GM11168 (cell line): ENCODE data around the gene FANCM.

Source experiments
- in situ Hi-C: fragments of 300-500 bp; cut with MboI; formaldehyde crosslinking; loops from one replicate; pipeline ENCODE4 v1.12.0; 2022; ENCODE audit warnings: low sequenced_read_pairs; ENCODE audit not compliant: unreplicated experiment

FANCM gene

GRCh38 chr14:45135659-45136395 lies at the start of gene FANCM:
FANCM (plus strand) TSS chr14:45135930; CDS start chr14:45136032, 102 bp downstream.
- in situ Hi-C loops: no loop called here

- in situ Hi-C loops: no loop called here
These were observed 45.9 kb upstream of the FANCM start for GRCh38 chr14:45089813-45090212.

- in situ Hi-C loops: no loop called here
These were observed 44.0 kb upstream of the FANCM start for GRCh38 chr14:45091710-45092109.

- in situ Hi-C loops: no loop called here
These were observed 41.5 kb upstream of the FANCM start for GRCh38 chr14:45094275-45094674.

GRCh38 chr14:45095143-45095542 lies 40.6 kb upstream of the FANCM start:
- in situ Hi-C loops: no loop called here

- in situ Hi-C loops: no loop called here
These were observed 39.5 kb upstream of the FANCM start for GRCh38 chr14:45096218-45096617.

- in situ Hi-C loops: no loop called here
These were observed 31.9 kb upstream of the FANCM start for GRCh38 chr14:45103806-45104205.

GRCh38 chr14:45104561-45104960 lies 31.2 kb upstream of the FANCM start:
- in situ Hi-C loops: no loop called here

- in situ Hi-C loops: no loop called here
These were observed 22.6 kb upstream of the FANCM start for GRCh38 chr14:45112896-45113781.

- in situ Hi-C loops: no loop called here
These were observed 21.4 kb upstream of the FANCM start for GRCh38 chr14:45114327-45114726.

GRCh38 chr14:45118594-45118993 lies 17.1 kb upstream of the FANCM start:
- in situ Hi-C loops: no loop called here

- in situ Hi-C loops: no loop called here
These were observed 15.6 kb upstream of the FANCM start for GRCh38 chr14:45120096-45120495.

- in situ Hi-C loops: no loop called here
These were observed 12.5 kb upstream of the FANCM start for GRCh38 chr14:45123271-45123670.

GRCh38 chr14:45125754-45126153 lies 10.0 kb upstream of the FANCM start:
- in situ Hi-C loops: no loop called here

GRCh38 chr14:45128963-45129629 lies 6.6 kb upstream of the FANCM start:
- in situ Hi-C loops: no loop called here

- in situ Hi-C loops: no loop called here
These were observed 2.1 kb upstream of the FANCM start for GRCh38 chr14:45133683-45134050.

- in situ Hi-C loops: no loop called here
These were observed 1.4 kb upstream of the FANCM start, which contains the start of gene FKBP3 for GRCh38 chr14:45134051-45134958. FKBP3 (minus strand) TSS chr14:45134481; CDS start chr14:45134456, 25 bp downstream.

GRCh38 chr14:45135156-45135555 lies 574 bp upstream of the FANCM start:
- in situ Hi-C loops: no loop called here

GRCh38 chr14:45136399-45136798 lies 669 bp downstream of the FANCM start:
- in situ Hi-C loops: no loop called here

- in situ Hi-C loops: no loop called here
These were observed 5.0 kb downstream of the FANCM start for GRCh38 chr14:45140661-45141187.
